ENCODE data around the gene TEF.

- TF ChIP-seq CTCF (IDR thresholded peaks at IDR 0.05; ENCODE audit: low read length) (no peak), EZH2 (IDR thresholded peaks at IDR 0.05; ENCODE audit: borderline replicate concordance, low read length) (no peak)
Measured at GRCh38 chr22:41338614-41339212, 43.0 kb upstream of the TEF start.
